GM12864 (cell line): ENCODE measurements around the gene ST6GALNAC4.

Source experiments
- DNase-seq: peaks from one replicate; pipeline ENCODE4 v3.0.0-alpha.2; 2011; ENCODE audit warnings: low read depth
- H3K4me3 ChIP-seq: 2 replicates; pipeline ENCODE4 v1.5.1; 2011; ENCODE audit warnings: mild to moderate bottlenecking, low read depth, low read length, control low read depth
- CTCF ChIP-seq: IDR thresholded peaks from 2 replicates; pipeline ENCODE4 v1.5.1; 2011; ENCODE audit warnings: low read depth, mild to moderate bottlenecking, moderate library complexity, low read length, control low read depth, inconsistent platforms; ENCODE audit errors: missing control alignments

Gene ST6GALNAC4

GRCh38 chr9:127937056-127937387, 20.2 kb upstream of the ST6GALNAC4 start:
- no peak for DNase-seq
- no peak for TF ChIP-seq CTCF
- peak overlapping the region; percentile 92 for H3K4me3 ChIP-seq

DNA sequence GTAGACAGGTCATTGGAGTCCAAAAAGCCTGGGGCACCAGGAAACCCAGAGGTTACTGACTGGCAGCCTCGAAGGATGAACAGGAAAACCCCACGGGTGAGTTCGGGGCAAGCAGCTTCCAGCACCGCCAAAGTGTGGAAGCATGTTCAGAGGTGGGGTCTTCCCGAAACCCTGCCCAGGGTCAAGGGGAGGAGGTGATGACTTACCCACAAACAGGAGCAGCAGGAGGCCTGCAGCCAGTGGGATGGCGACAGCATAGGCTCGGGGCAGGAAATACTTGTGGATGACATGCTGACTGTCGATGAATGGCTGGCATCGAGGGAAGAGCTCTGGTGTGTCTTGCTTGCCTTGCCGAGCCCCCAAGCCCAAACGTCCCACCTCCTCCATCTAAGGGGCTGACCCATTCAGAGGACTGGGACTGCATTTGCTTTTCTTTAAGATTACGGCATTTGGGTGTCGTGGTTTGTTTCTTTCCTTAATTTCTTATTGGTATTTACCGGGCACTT, 19.6 kb upstream of the ST6GALNAC4 start:
- peak overlapping the region; percentile 92 for H3K4me3 ChIP-seq
- no peak for DNase-seq
- TF ChIP-seq CTCF: no peak

- no peak for DNase-seq
- TF ChIP-seq CTCF: no peak
- H3K4me3 ChIP-seq: peak overlapping the region; percentile 92
These were observed 19.0 kb upstream of the ST6GALNAC4 start for GRCh38 chr9:127935765-127936221.

GRCh38 chr9:127934986-127935385, 18.1 kb upstream of the ST6GALNAC4 start:
- no peak for TF ChIP-seq CTCF
- no peak for DNase-seq
- no peak overlapping the region for H3K4me3 ChIP-seq

GRCh38 chr9:127934248-127934647, 17.4 kb upstream of the ST6GALNAC4 start:
- H3K4me3 ChIP-seq: no peak overlapping the region
- DNase-seq: no peak
- TF ChIP-seq CTCF: peak; percentile 6

DNA sequence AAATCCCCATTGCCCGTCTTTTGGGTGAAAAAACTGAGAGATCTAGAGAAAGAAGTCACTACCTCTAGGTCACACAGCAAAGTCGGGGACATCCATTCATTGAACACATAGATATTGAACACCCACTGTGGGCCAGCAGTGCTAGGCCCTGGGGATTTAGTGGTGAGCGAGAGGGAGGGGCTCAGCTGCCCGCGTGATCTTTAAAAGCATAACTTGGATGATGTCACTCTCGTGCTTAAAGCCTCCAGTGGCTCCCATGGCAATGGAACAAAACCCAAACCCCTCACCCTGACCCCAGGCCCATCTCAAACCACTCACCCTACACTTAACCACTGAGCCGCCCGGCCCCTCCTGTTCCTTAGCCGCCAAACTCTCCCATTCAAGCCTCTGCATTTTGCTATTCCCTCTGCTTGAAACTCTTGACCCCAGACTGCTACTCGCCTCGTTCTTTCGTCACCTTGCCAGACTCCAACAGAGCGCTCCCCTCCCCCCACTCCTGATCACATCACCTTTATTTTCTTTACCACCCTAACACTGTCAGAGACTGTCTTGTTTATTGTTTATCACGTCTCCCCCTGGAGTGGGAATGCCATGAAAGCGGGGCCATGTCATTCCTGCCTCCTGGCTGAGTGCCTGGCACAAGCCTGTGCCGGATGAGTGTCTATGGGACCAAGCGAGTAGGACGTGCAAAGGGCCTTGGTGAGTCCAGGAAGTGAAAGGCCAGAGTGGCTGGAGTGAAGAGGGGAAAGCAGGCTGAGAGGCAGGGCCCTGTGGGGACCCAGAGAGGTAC, 14.4 kb upstream of the ST6GALNAC4 start:
- peak overlapping the region; percentile 57 for H3K4me3 ChIP-seq
- TF ChIP-seq CTCF: no peak
- no peak for DNase-seq
